CD4-positive, CD25-positive, alpha-beta regulatory T cell (primary cell): ENCODE measurements around the gene MDGA2. TPM values are rescaled to one million over a fixed set of nuclear protein-coding genes. Genes with fewer than 3 reads are reported as not detected.

Experiments used
- ATAC-seq, 2 donors: fragments of 150-1000 bp; cut with Tn5 transposase; one replicate each; pipeline ENCODE4 v1.10.0; 2021; ENCODE audit warnings: low read depth in 2 of 2, moderate number of reproducible peaks in 2 of 2, moderate library complexity in 1 of 2
- DNase-seq, 3 donors: peaks; one replicate each; pipeline versions ENCODE4 v3.0.0 to v3.0.0-alpha.2; 2012 to 2022; ENCODE audit warnings: mixed read lengths in 1 of 3
- H3K27ac ChIP-seq: one replicate; pipeline ENCODE4 v1.7.0; 2013; ENCODE audit warnings: mild to moderate bottlenecking, low read length; ENCODE audit not compliant: insufficient read depth, poor library complexity, severe bottlenecking
- H3K27me3 ChIP-seq: one replicate; pipeline ENCODE4 v1.7.0; 2013; ENCODE audit warnings: low read length; ENCODE audit not compliant: control insufficient read depth, insufficient read depth
- H3K36me3 ChIP-seq: one replicate; pipeline ENCODE4 v1.7.0; 2013; ENCODE audit warnings: mild to moderate bottlenecking, low read length, moderate library complexity; ENCODE audit not compliant: control insufficient read depth, insufficient read depth
- H3K4me1 ChIP-seq: 2 replicates; pipeline ENCODE4 v1.7.0; 2013; ENCODE audit warnings: mild to moderate bottlenecking, low read length; ENCODE audit not compliant: insufficient read depth, control insufficient read depth, poor library complexity, severe bottlenecking
- H3K4me3 ChIP-seq: one replicate; pipeline ENCODE4 v1.7.0; 2013; ENCODE audit warnings: low read depth, mild to moderate bottlenecking, low read length, moderate library complexity
- H3K9me3 ChIP-seq, 2 experiments: 1 replicate in 1 of 2; 2 replicates in 1 of 2; pipeline ENCODE4 v1.7.0; 2013; ENCODE audit warnings: low read length in 2 of 2, mild to moderate bottlenecking in 1 of 2, moderate library complexity in 1 of 2; ENCODE audit not compliant: control insufficient read depth in 2 of 2
- H3K27ac Mint-ChIP-seq, 3 donors: one replicate each; pipeline ENCODE4 v1.8.0; 2020 to 2022; ENCODE audit warnings: mild to moderate bottlenecking in 3 of 3, mixed read lengths in 3 of 3, moderate library complexity in 2 of 3
- H3K27me3 Mint-ChIP-seq: one replicate; pipeline ENCODE4 v1.8.0; 2022; ENCODE audit warnings: mild to moderate bottlenecking, mixed read lengths
- H3K36me3 Mint-ChIP-seq: one replicate; pipeline ENCODE4 v1.8.0; 2020; ENCODE audit warnings: mixed read lengths
- H3K4me1 Mint-ChIP-seq, 4 donors: one replicate each; pipeline ENCODE4 v1.8.0; 2020 to 2022; ENCODE audit warnings: mixed read lengths in 4 of 4, mild to moderate bottlenecking in 1 of 4
- H3K4me3 Mint-ChIP-seq, 4 donors: one replicate each; pipeline ENCODE4 v1.8.0; 2020 to 2022; ENCODE audit warnings: mild to moderate bottlenecking in 4 of 4, mixed read lengths in 4 of 4, moderate library complexity in 3 of 4
- H3K9me3 Mint-ChIP-seq, 7 donors: one replicate each; pipeline ENCODE4 v1.8.0; 2020 to 2022; ENCODE audit warnings: mixed read lengths in 7 of 7, mild to moderate bottlenecking in 3 of 7, moderate library complexity in 2 of 7
- polyA plus RNA-seq, 4 donors: library from polyadenylated mRNA; unstranded; fragments of 300-500 nt; fragmentation: Illumina TruSeq; gene quantifications; one replicate each; pipeline ENCODE4 v1.2.3, GENCODE V29; 2021
- total RNA-seq: library from RNA; stranded (reverse); gene quantifications from one replicate; pipeline ENCODE4 v1.2.3, GENCODE V29; 2022

Gene MDGA2
- total and polyA plus RNA-seq, 5 donors from 2014 or later, result not detected

DNA sequence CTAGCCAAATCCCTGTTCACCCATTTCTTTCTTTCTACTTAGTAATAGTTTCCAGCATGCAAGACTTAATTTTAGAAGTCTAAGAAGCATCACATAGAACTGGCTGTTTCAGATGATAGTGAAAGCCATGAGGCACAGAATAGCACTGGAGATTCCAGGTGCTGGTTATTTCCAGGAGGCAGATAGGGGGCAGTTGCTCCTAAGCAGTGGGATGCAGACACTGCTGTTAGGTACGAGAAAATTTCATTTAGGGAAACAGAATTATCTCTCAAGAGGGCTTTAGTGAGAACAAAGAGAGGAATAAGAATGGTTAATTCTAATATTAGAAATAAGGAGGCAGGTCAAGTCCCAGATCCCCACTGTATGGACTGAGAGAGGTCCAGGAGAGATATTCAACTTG is 3.6 kb upstream of the MDGA2 start:
- no peak for ATAC-seq
- Mint-ChIP-seq H3K27me3 (peaks cover 29% of the 10 kb centered on the region), H3K27ac (no peak overlapping the region), H3K4me1 (peaks cover 0 to 5% (median 3%) of the 10 kb centered on the region in 4 donors), H3K36me3 (no peaks in the 10 kb centered on the region), H3K4me3 (no peak overlapping the region), H3K9me3 (peaks cover 0 to 2% (median 0%) of the 10 kb centered on the region in 7 donors)
- Histone ChIP-seq H3K27ac (no peak overlapping the region), H3K4me3 (no peak overlapping the region), H3K4me1 (no peaks in the 10 kb centered on the region), H3K36me3 (no peaks in the 10 kb centered on the region), H3K27me3 (peaks cover 4% of the 10 kb centered on the region), H3K9me3 (no peaks in the 10 kb centered on the region)
- no peak for DNase-seq

DNA sequence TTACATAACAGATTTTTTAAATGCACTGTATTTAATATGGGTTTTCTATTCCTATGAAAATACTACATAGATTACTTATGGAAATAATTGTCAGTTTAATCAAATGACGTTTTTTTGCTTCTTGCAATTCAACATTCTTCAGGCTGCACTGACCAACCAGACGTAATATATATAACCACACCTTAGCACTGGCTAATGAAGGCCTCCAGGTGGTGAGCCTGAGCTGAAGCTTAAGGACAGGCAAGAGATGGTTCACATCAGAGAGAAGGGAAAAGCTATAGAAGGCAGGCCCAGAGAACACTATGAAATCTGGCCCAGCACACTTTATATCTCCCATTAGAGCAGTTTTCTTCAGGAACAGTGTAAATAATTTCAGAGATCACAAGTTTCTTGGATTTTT is 2.8 kb upstream of the MDGA2 start:
- ATAC-seq (no peak), DNase-seq (no peak)
- H3K4me1 ChIP-seq, result no peaks in the 10 kb centered on the region
- H3K27ac ChIP-seq, result no peak overlapping the region
- H3K27me3 ChIP-seq, result peaks cover 4% of the 10 kb centered on the region
- H3K36me3 ChIP-seq, result no peaks in the 10 kb centered on the region
- Mint-ChIP-seq H3K9me3 (peaks cover 0 to 6% (median 0%) of the 10 kb centered on the region in 7 donors), H3K4me1 (peaks cover 0 to 5% (median 3%) of the 10 kb centered on the region in 4 donors), H3K27ac (no peak overlapping the region), H3K4me3 (no peak overlapping the region), H3K36me3 (no peaks in the 10 kb centered on the region), H3K27me3 (peaks cover 34% of the 10 kb centered on the region)
- no peaks in the 10 kb centered on the region for H3K9me3 ChIP-seq
- H3K4me3 ChIP-seq, result no peak overlapping the region

DNA sequence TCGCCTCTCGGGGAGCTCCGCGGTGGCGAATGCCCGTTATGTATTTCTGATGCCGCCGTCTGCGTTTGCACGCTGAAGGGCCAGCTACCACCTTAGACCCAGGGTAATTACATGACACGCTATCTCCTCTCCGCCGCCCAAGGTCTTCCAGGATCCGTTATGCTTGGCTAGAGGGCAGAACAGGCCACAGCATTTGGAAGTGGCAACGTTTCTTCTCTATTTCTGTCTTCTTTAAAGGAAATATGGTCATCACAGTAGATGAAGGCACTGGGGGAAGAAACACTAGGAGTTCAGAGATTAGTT is 861 bp upstream of the MDGA2 start:
- Histone ChIP-seq H3K27me3 (peaks cover 4% of the 10 kb centered on the region), H3K36me3 (no peaks in the 10 kb centered on the region), H3K27ac (no peak overlapping the region), H3K4me3 (no peak overlapping the region), H3K4me1 (no peaks in the 10 kb centered on the region), H3K9me3 (no peaks in the 10 kb centered on the region)
- Mint-ChIP-seq H3K4me1 (peaks cover 0 to 5% (median 3%) of the 10 kb centered on the region in 4 donors), H3K27ac (no peak overlapping the region), H3K27me3 (peaks cover 40% of the 10 kb centered on the region), H3K4me3 (no peak overlapping the region), H3K9me3 (peaks cover 0 to 6% (median 0%) of the 10 kb centered on the region in 7 donors), H3K36me3 (no peaks in the 10 kb centered on the region)
- ATAC-seq (no peak), DNase-seq (no peak)

DNA sequence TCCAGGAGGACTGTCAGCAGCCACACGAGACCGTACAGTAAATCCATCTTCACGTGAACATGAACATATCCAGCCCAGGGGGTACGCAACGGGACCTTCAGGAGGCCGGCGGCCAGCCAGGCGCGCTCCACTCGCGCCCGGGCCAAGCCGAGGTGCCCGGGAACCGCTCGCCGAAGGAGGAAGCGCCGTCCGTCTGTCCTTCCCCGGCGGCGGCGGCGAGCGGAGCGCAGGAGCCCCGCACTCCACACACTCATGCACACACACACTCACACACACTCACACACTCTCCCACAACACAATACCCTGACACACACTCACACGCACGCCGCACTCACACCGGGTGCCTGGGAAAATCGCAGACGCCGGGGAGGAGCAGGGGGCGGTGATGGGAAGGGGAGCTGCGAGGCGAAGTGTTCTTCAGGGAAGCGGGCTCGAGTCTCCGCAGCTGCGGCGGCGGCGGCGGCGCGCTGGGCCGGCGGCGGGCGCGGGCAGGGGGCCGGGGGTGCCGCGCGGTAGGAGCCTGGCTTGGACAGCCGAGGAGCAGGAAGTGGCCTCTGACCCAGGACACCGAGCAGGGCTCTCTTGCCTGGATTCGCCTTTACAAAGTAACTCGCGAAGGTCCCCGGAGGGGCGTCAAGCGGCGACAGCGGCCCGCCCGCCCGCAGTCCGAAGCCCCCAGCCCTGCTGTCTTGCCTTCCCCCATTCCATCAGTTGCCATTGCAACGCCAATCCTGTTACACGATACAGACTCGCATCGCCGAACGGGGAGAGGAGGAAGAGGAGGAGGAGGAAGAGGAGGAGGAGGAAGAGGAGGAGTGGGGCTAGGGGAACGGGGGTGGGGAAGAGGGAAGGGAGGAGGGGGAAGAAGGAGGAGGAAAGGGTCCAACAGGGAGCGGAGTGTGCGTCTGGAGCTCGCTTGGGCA is 601 bp downstream of the MDGA2 start:
- Mint-ChIP-seq H3K4me1 (peaks cover 0 to 5% (median 3%) of the 10 kb centered on the region in 4 donors), H3K27ac (no peak overlapping the region), H3K9me3 (peaks cover 0 to 8% (median 0%) of the 10 kb centered on the region in 7 donors), H3K4me3 (no peak overlapping the region), H3K27me3 (peaks cover 36% of the 10 kb centered on the region), H3K36me3 (no peaks in the 10 kb centered on the region)
- no peaks in the 10 kb centered on the region for H3K9me3 ChIP-seq
- ATAC-seq (no peak), DNase-seq (no peak)
- H3K36me3 ChIP-seq, result no peaks in the 10 kb centered on the region
- no peaks in the 10 kb centered on the region for H3K4me1 ChIP-seq
- peaks cover 4% of the 10 kb centered on the region for H3K27me3 ChIP-seq
- H3K4me3 ChIP-seq, result no peak overlapping the region
- no peak overlapping the region for H3K27ac ChIP-seq

DNA sequence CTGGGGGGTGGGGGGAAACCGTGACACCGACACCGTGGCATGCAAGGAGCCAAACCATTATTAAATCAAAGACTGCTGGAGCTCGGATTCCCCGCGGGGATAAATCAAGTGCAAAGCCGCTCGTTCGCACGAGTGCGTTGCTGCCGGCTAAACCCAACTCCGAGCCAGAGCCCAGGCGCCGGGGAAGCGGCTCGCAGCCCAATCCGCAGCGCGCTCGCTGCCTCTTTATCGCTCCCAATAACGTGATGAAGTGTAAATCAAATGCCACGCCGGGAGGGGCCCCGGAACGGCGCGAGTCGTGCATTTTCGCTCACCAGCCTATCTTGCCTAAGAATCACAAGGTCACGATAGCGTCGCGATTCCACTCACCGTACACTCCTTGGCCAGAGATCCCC is 1.3 kb downstream of the MDGA2 start:
- H3K9me3 Mint-ChIP-seq, result peaks cover 0 to 8% (median 0%) of the 10 kb centered on the region in 7 donors
- H3K36me3 Mint-ChIP-seq, result no peaks in the 10 kb centered on the region
- H3K27me3 ChIP-seq, result peaks cover 4% of the 10 kb centered on the region
- no peaks in the 10 kb centered on the region for H3K4me1 ChIP-seq
- ATAC-seq (no peak), DNase-seq (no peak)
- H3K4me1 Mint-ChIP-seq, result peaks cover 0 to 5% (median 3%) of the 10 kb centered on the region in 4 donors
- no peaks in the 10 kb centered on the region for H3K36me3 ChIP-seq
- H3K27ac ChIP-seq, result no peak overlapping the region
- H3K4me3 Mint-ChIP-seq, result no peak overlapping the region
- H3K9me3 ChIP-seq, result no peaks in the 10 kb centered on the region
- H3K27me3 Mint-ChIP-seq, result peaks cover 36% of the 10 kb centered on the region
- H3K4me3 ChIP-seq, result no peak overlapping the region
- H3K27ac Mint-ChIP-seq, result no peak overlapping the region

DNA sequence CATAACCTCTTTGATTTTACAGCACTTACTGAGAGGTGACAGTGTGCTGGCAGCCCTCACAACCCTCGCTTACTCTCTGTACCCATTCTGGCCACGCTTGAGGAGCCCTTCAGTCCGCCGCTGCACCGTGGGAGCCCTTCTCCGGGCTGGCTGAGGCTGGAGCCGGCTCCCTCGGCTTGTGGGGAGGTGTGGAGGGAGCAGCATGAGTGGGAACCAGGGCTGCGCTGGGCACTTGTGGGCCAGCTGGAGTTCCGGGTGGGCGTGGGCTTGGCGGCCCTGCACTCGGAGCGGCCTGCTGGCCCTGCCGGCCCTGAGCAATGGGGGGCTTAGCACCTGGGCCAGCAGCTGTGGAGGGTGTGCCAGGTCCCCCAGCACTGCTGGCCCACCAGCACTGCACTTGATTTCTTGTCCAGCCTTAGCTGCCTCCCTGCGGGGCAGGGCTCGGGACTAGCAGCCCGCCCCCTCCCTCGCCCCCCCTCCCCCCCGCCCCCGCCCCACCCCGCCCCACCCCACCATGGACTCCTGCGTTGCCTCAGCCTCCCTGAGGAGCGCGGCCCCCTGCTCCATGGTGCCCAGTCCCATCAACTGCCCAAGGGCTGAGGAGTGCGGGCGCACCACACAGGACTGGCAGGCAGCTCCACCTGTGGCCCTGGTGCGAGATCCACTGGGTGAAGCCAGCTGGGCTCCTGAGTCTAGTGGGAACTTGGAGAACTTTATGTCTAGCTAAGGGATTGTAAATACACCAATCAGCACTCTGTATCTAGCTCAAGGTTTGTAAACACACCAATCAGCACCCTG is 9.9 kb downstream of the MDGA2 start:
- H3K9me3 Mint-ChIP-seq, result peaks cover 0 to 7% (median 3%) of the 10 kb centered on the region in 7 donors
- no peaks in the 10 kb centered on the region for H3K36me3 ChIP-seq
- no peak overlapping the region for H3K27ac ChIP-seq
- no peaks in the 10 kb centered on the region for H3K4me1 Mint-ChIP-seq
- no peak overlapping the region for H3K4me3 ChIP-seq
- no peak overlapping the region for H3K27ac Mint-ChIP-seq
- DNase-seq, result no peak
- no peaks in the 10 kb centered on the region for H3K27me3 Mint-ChIP-seq
- H3K27me3 ChIP-seq, result no peaks in the 10 kb centered on the region
- peaks cover 3% of the 10 kb centered on the region for H3K36me3 Mint-ChIP-seq
- no peak for ATAC-seq
- peaks cover 0 to 1% of the 10 kb centered on the region in 2 experiments for H3K9me3 ChIP-seq
- H3K4me1 ChIP-seq, result no peaks in the 10 kb centered on the region
- H3K4me3 Mint-ChIP-seq, result no peak overlapping the region

- H3K4me3 Mint-ChIP-seq, result no peak overlapping the region
- DNase-seq, result no peak
- H3K4me1 ChIP-seq, result no peaks in the 10 kb centered on the region
- H3K27ac ChIP-seq, result no peak overlapping the region
- H3K36me3 ChIP-seq, result no peaks in the 10 kb centered on the region
- peaks cover 0 to 1% of the 10 kb centered on the region in 2 experiments for H3K9me3 ChIP-seq
- H3K27ac Mint-ChIP-seq, result no peak overlapping the region
- H3K27me3 Mint-ChIP-seq, result no peaks in the 10 kb centered on the region
- ATAC-seq, result no peak
- no peaks in the 10 kb centered on the region for H3K4me1 Mint-ChIP-seq
- peaks cover 3% of the 10 kb centered on the region for H3K36me3 Mint-ChIP-seq
- H3K4me3 ChIP-seq, result no peak overlapping the region
- no peaks in the 10 kb centered on the region for H3K27me3 ChIP-seq
- peaks cover 0 to 9% (median 5%) of the 10 kb centered on the region in 7 donors for H3K9me3 Mint-ChIP-seq
Measured at GRCh38 chr14:47662466-47662865, 12.9 kb downstream of the MDGA2 start.
